Measurements from ENCODE around the gene C22orf15.

C22orf15 gene

DNA sequence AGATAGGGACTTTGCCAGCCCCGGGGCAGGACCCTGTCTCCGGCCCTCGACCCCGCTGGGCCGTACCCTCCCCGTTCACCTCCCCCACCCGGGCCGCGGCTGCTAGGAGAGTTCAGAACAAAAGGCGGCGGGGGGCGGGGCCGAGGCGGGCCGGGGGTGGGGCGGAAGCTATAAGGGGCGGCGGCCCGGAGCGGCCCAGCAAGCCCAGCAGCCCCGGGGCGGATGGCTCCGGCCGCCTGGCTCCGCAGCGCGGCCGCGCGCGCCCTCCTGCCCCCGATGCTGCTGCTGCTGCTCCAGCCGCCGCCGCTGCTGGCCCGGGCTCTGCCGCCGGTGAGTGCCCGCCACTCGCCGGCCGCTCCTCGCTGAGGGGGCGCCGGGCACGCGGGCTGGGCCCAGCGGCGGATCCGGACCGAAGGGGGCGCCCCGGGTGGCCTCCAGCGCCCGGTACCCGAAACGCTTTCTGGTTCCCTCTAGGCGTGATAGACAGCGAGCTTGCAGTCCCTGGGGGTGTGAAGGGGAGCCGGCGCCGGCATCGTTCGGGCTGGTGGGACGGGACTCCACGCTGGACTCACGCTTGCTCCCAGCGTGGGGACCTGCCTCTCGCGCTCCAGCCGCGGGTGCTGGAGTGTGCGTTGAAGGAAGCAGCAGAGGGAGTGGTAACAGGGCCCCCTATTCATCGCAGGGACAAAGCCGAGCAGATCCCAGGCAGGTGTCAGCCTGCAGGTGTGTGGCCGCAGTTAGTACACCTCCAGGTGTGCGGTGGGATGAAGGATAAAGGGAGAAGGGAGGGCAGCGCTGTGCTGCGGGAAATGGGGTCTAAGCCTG, 10.1 kb downstream of the C22orf15 start, which contains the start of gene MMP11:
Gene MMP11 (plus strand): TSS at position 201 of the 825 bp plus-strand sequence. CDS start 22 bp downstream, at position 223.
- peak within 1 kb of the TSS; percentile 50 to 65 for H3K27ac ChIP-seq
- peaks cover 0 to 65% (median 49%) of the 10 kb centered on the region in 4 donors for H3K4me1 ChIP-seq
- no peaks in the 10 kb centered on the region for H3K27me3 ChIP-seq
- DNase-seq = peak; percentile 48 to 77
- H3K36me3 ChIP-seq = no peaks in the 10 kb centered on the region
- TF ChIP-seq, protein P1, sequence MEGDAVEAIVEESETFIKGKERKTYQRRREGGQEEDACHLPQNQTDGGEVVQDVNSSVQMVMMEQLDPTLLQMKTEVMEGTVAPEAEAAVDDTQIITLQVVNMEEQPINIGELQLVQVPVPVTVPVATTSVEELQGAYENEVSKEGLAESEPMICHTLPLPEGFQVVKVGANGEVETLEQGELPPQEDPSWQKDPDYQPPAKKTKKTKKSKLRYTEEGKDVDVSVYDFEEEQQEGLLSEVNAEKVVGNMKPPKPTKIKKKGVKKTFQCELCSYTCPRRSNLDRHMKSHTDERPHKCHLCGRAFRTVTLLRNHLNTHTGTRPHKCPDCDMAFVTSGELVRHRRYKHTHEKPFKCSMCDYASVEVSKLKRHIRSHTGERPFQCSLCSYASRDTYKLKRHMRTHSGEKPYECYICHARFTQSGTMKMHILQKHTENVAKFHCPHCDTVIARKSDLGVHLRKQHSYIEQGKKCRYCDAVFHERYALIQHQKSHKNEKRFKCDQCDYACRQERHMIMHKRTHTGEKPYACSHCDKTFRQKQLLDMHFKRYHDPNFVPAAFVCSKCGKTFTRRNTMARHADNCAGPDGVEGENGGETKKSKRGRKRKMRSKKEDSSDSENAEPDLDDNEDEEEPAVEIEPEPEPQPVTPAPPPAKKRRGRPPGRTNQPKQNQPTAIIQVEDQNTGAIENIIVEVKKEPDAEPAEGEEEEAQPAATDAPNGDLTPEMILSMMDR (IDR thresholded peaks at IDR 0.05) = peak in 1 of 2 experiments; percentile 8
- intact Hi-C loops (cut with DNase I; ENCODE audit: low total_unique reads) = no loop called here
- peak within 1 kb of the TSS; percentile 48 to 62 for H3K4me3 ChIP-seq
- H3K9me3 ChIP-seq = no peaks in the 10 kb centered on the region

DNA sequence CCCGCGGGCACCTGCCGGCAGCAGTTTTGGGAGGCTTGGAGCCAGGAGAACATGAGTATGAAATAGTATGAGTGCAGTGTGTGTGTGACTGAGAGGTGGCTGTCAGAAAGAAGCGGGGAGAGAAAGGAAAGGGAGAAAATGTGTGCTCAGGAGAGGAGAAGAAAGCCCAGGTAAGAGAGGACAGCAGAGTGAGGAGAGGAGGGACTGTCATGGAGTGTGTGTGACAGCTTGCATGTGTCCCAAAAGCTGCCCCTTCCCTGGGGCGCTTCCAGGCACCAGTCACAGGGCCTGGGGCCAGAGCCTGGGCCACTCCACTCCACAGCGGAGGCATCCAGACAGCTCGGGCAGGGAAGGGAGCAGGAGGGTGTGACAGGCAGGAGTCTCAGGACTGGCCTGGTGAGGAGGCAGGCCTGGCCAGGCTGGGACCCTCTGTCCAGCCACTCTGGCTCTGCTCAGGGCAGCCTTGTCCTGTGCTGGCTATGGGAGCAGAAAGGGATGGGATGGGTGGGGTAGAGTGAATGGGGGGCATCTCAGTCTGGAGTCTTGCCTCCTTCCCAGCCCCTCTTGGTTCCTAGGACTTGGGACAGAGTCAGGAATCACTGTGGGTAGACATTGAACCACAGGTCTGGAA, 10.8 kb downstream of the C22orf15 start:
- Histone ChIP-seq H3K27ac (peak overlapping the region; percentile 45 to 65), H3K4me1 (peaks cover 0 to 60% (median 49%) of the 10 kb centered on the region in 4 donors), H3K27me3 (no peaks in the 10 kb centered on the region), H3K4me3 (peak overlapping the region; percentile 48 to 62), H3K9me3 (no peaks in the 10 kb centered on the region), H3K36me3 (no peaks in the 10 kb centered on the region)
- TF ChIP-seq, protein P1 (IDR thresholded peaks at IDR 0.05) = no peak
- intact Hi-C loops (cut with DNase I; ENCODE audit: low total_unique reads) = no loop called here
- no peak for DNase-seq

DNA sequence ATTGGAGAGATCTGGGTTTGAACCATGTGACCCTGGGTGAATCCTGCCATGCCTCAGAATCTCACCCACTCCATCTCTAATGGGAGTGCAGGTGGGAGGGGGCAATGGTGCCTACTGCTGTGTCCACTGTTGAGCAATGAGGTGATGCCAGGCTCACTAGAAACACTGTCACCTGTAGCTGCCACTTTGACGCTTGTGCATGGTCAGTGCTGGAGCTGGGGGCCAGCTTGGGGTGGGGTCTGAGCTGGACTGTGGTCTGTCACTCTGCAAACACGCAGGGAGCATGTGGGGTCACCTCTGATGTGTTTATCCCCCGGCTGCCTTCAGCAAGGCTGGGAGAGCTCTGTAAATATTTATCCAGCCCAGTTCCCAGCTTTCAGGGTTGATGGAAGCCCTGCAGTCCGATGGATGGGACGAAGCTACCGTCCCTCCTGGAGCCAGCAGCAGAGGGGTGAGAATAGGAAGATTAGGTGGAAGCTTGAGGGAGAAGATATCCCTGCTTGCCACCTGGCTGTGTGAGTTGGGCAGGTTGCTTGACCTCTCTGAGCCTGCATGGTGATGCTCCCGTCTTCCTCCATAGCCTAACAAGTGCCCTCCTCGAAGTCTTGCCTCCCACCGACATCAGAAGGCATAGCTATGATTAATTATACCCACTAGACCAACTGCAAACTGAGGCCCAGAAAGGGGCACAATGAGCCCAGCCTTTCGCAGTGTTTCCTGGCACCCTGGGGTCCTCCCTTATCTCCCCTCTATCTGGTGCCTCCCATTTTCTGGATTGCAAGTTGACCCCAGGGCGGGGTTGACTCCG, 11.5 kb downstream of the C22orf15 start:
- intact Hi-C loops (cut with DNase I; ENCODE audit: low total_unique reads) = no loop called here
- Histone ChIP-seq H3K27ac (peak overlapping the region; percentile 29 to 65), H3K36me3 (no peaks in the 10 kb centered on the region), H3K4me3 (no peak overlapping the region), H3K9me3 (no peaks in the 10 kb centered on the region), H3K4me1 (peaks cover 0 to 54% (median 44%) of the 10 kb centered on the region in 4 donors), H3K27me3 (no peaks in the 10 kb centered on the region)
- no peak for DNase-seq
- TF ChIP-seq, protein P1 (IDR thresholded peaks at IDR 0.05) = no peak

DNA sequence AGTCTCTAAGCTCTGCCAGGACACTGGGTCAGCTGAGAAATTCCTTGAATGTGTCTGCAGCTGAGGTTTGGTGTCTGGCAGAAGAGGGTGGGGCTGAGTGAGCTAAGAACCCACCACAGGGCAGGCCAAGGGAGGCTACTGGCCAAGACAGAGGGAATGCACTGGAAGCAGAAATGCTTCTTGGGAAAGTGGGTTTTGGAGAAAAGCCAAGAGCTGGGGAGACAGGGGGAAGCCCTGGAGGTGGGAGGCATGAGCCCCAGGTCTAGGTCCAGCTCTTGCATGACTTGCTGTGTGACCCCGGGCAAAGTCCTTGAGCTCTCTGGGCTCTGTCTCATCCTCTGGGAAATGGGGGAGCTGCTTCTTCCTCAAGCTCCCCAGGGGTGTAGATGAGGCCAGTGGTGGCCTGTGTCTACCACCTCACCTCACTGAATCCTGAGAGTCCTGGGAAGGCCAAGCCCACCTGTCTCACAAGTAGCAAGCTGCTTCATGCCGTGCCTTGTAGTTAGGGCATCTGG, 12.2 kb downstream of the C22orf15 start:
- DNase-seq = no peak
- intact Hi-C loops (cut with DNase I; ENCODE audit: low total_unique reads) = no loop called here
- peaks cover 0 to 54% (median 43%) of the 10 kb centered on the region in 4 donors for H3K4me1 ChIP-seq

More for the DNA sequence above, 12.2 kb downstream of the C22orf15 start:
- Histone ChIP-seq H3K27me3 (no peaks in the 10 kb centered on the region), H3K9me3 (no peaks in the 10 kb centered on the region), H3K27ac (peak overlapping the region; percentile 29 to 35), H3K36me3 (no peaks in the 10 kb centered on the region), H3K4me3 (no peak overlapping the region)
- TF ChIP-seq, protein P1 (IDR thresholded peaks at IDR 0.05) = no peak
